Erythroblast (primary cell): Measurements from ENCODE around the gene RBM4.

Experiments used
- GATA1 ChIP-seq: IDR thresholded peaks from 2 replicates; pipeline ENCODE4 v1.6.1; 2011; ENCODE audit warnings: low read depth, mild to moderate bottlenecking, control low read depth, low read length, moderate library complexity
- POLR2A ChIP-seq: IDR thresholded peaks from 2 replicates; pipeline ENCODE4 v1.6.1; 2011; ENCODE audit warnings: mild to moderate bottlenecking, low read length

GRCh38 chr11:66691311-66691980 is 52.9 kb downstream of the RBM4 start:
- no peak for TF ChIP-seq POLR2A
- TF ChIP-seq GATA1: no peak
